Measurements from ENCODE around the gene HPSE2.

The HPSE2 gene

DNA sequence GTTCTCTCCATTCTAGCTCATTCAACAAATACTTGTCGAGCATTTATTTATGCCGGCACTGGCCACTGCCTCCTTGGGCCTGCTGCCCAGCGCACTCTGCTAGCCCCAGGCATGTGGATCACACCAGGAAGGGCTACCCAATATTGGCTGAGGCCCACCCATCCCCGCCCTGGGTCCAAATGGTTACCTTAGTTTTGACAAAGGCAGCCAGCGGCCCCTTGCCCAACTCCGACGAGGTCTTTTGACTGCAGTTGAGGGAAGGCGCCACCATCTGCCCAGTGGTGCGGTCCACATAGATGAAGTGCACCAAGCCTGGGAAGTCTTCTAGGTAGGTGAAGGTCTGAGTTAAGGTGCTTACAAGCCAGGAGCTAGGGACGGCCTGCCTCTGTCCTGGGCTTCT lies 813.5 kb downstream of the HPSE2 start:
- Histone ChIP-seq H3K4me2 (ENCODE audit: low read depth, low read length, poor library complexity, severe bottlenecking) (no peak overlapping the region), H4K20me1 (ENCODE audit: low read depth, low read length) (no peaks in the 10 kb centered on the region), H3K27me3 (ENCODE audit: low read length) (no peaks in the 10 kb centered on the region), H2AFZ (ENCODE audit: low read depth, low read length, severe bottlenecking) (no peak overlapping the region), H3K9me2 (replicated peaks; ENCODE audit: insufficient read depth, low read length) (no peaks in the 10 kb centered on the region), H3K36me3 (ENCODE audit: low read length) (no peaks in the 10 kb centered on the region), H3F3A (ENCODE audit: insufficient read depth) (no peaks in the 10 kb centered on the region), H3K27ac (ENCODE audit: low read depth, low read length) (no peak overlapping the region), H3K4me3 (ENCODE audit: insufficient read depth, low read length, poor library complexity, severe bottlenecking) (no peak overlapping the region), H3K9ac (ENCODE audit: low read length) (no peak overlapping the region), H3K9me3 (ENCODE audit: insufficient read depth, low read length) (no peaks in the 10 kb centered on the region), H3K79me2 (ENCODE audit: insufficient read depth, low read length) (no peaks in the 10 kb centered on the region)
- no peak for TF ChIP-seq EZH2phosphoT487 (conservative IDR thresholded peaks at IDR 0.05; ENCODE audit: low read length)
- TF ChIP-seq, protein P1, sequence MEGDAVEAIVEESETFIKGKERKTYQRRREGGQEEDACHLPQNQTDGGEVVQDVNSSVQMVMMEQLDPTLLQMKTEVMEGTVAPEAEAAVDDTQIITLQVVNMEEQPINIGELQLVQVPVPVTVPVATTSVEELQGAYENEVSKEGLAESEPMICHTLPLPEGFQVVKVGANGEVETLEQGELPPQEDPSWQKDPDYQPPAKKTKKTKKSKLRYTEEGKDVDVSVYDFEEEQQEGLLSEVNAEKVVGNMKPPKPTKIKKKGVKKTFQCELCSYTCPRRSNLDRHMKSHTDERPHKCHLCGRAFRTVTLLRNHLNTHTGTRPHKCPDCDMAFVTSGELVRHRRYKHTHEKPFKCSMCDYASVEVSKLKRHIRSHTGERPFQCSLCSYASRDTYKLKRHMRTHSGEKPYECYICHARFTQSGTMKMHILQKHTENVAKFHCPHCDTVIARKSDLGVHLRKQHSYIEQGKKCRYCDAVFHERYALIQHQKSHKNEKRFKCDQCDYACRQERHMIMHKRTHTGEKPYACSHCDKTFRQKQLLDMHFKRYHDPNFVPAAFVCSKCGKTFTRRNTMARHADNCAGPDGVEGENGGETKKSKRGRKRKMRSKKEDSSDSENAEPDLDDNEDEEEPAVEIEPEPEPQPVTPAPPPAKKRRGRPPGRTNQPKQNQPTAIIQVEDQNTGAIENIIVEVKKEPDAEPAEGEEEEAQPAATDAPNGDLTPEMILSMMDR (IDR thresholded peaks at IDR 0.05; ENCODE audit: insufficient read depth, low read length, poor library complexity, severe bottlenecking), result no peak

DNA sequence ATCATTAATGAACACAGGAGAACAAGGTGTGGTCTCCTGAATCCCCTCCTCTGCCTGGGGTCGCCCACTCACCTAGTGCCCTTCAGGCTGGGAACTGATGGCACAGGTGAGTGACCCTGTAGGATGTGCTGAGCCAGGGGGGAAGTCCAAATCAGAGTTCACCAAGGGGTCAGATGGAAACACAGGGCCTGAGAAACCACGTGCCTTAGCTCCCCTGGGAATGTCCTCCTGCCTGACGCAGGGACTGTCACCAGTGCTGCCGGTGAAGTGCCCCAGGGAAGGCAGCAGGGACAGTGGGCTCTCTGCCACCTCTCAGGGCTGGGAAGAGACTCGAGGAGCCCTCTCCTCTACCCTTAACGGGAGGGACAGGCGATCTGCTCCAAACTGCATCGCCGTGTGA lies 814.9 kb downstream of the HPSE2 start:
- Histone ChIP-seq H3K9me2 (replicated peaks; ENCODE audit: insufficient read depth, low read length) (no peaks in the 10 kb centered on the region), H2AFZ (ENCODE audit: low read depth, low read length, severe bottlenecking) (no peak overlapping the region), H3K27ac (ENCODE audit: low read depth, low read length) (no peak overlapping the region), H3K79me2 (ENCODE audit: insufficient read depth, low read length) (no peaks in the 10 kb centered on the region), H3K27me3 (ENCODE audit: low read length) (no peaks in the 10 kb centered on the region), H3K4me2 (ENCODE audit: low read depth, low read length, poor library complexity, severe bottlenecking) (no peak overlapping the region), H3K9ac (ENCODE audit: low read length) (no peak overlapping the region), H3F3A (ENCODE audit: insufficient read depth) (no peaks in the 10 kb centered on the region), H3K36me3 (ENCODE audit: low read length) (no peaks in the 10 kb centered on the region), H3K9me3 (ENCODE audit: insufficient read depth, low read length) (no peaks in the 10 kb centered on the region), H3K4me3 (ENCODE audit: insufficient read depth, low read length, poor library complexity, severe bottlenecking) (no peak overlapping the region), H4K20me1 (ENCODE audit: low read depth, low read length) (no peaks in the 10 kb centered on the region)
- TF ChIP-seq, protein P1 (IDR thresholded peaks at IDR 0.05; ENCODE audit: insufficient read depth, low read length, poor library complexity, severe bottlenecking), result no peak
- TF ChIP-seq EZH2phosphoT487 (conservative IDR thresholded peaks at IDR 0.05; ENCODE audit: low read length), result no peak

DNA sequence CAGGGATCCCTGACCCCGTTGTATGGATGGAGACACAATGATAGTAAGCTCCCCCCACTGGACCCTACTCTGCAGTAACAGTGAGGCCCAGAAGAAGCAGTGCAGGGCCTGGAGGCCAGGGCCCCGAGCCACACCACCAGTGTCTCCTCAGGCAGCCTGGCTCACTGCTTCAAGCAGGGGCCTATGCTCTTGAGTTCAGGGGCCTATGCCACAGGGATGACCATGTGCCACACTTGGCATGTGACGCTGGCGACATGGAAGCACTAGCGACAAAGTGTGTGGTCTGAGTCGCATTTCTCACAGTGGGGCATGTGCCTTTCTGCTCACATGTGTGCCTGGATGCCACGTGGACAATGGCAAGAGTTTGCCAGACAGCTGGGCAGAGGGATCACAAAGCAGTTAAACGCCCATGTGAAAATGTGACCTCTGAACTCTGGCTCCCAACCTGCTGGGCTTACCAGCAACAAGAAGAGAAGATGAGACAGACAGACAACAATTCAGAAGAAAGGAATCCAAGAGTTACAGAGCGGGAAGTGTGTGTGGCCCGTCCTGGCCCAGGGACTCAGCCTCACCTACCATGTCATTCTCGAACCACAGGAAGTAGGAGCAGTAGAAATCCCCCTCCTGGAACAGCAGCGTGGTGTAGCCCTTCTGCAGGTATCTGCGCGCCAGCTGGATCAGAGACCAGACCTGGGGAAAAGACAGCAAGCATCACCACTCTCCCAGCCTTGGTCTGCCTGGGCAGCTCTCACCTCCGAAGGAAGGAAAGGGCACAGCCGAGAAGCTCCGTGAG lies 816.0 kb downstream of the HPSE2 start:
- no peaks in the 10 kb centered on the region for H3K9me3 ChIP-seq (ENCODE audit: insufficient read depth, low read length)
- H3K36me3 ChIP-seq (ENCODE audit: low read length), result no peaks in the 10 kb centered on the region
- no peak overlapping the region for H3K27ac ChIP-seq (ENCODE audit: low read depth, low read length)
- no peak overlapping the region for H2AFZ ChIP-seq (ENCODE audit: low read depth, low read length, severe bottlenecking)
- no peaks in the 10 kb centered on the region for H3K9me2 ChIP-seq (replicated peaks; ENCODE audit: insufficient read depth, low read length)
- no peaks in the 10 kb centered on the region for H4K20me1 ChIP-seq (ENCODE audit: low read depth, low read length)
- no peaks in the 10 kb centered on the region for H3F3A ChIP-seq (ENCODE audit: insufficient read depth)
- H3K4me3 ChIP-seq (ENCODE audit: insufficient read depth, low read length, poor library complexity, severe bottlenecking), result no peak overlapping the region
- TF ChIP-seq, protein P1 (IDR thresholded peaks at IDR 0.05; ENCODE audit: insufficient read depth, low read length, poor library complexity, severe bottlenecking), result no peak
- TF ChIP-seq EZH2phosphoT487 (conservative IDR thresholded peaks at IDR 0.05; ENCODE audit: low read length), result no peak
- no peak overlapping the region for H3K9ac ChIP-seq (ENCODE audit: low read length)
- H3K4me2 ChIP-seq (ENCODE audit: low read depth, low read length, poor library complexity, severe bottlenecking), result no peak overlapping the region
- no peaks in the 10 kb centered on the region for H3K27me3 ChIP-seq (ENCODE audit: low read length)
- no peaks in the 10 kb centered on the region for H3K79me2 ChIP-seq (ENCODE audit: insufficient read depth, low read length)
